NOMO-1 (cell line): ENCODE data around the gene ARMC8.

Source experiments
- DNase-seq, 2 experiments: peaks; one replicate each; lab custom pipeline; 2025; ENCODE audit not compliant: unreplicated experiment in 2 of 2; lab: John Stamatoyannopoulos, UW

ARMC8 gene

GRCh38 chr3:138300647-138301046, 113.5 kb downstream of the ARMC8 start:
- no peak for DNase-seq

GRCh38 chr3:138303474-138303873, 116.4 kb downstream of the ARMC8 start:
- DNase-seq = no peak

DNA sequence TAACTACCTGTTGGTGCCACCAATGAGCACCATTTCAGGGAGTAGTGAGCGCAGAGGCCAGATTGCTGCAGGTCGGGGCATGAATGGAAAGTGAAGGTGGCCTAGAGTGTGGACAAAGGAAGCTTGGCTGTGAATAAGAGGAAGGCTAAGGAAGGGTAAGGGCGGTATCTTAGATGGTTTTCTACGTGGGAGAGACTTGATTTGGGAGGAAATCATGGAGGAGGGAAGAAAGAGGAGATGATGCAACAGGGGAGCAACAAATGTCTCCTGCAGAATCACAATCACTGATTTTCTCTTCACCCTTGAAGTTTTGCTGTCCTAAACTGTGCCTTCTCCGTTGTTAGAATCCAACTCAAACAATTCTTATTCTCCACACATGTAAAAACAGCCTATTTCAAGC, 120.8 kb downstream of the ARMC8 start:
- DNase-seq = no peak

DNA sequence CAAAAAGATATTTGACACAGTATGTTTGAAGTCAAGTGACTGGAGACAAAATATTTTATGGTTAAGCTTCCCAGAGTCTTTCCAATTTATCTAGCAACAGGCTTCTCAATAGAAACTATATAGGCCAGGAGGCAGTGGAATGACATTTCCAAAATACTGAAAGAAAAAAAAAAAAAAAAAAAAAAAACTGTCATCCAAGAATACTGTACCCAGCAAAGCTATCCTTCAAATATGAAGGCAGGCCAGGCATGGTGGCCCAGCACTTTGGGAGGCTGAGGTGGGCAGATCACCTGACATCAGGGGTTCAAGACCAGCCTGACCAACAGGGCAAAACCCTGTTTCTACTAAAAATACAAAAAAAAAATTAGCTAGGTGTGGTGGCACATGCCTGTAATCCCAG, 121.7 kb downstream of the ARMC8 start:
- DNase-seq = no peak

GRCh38 chr3:138310494-138310893, 123.4 kb downstream of the ARMC8 start:
- no peak for DNase-seq

DNA sequence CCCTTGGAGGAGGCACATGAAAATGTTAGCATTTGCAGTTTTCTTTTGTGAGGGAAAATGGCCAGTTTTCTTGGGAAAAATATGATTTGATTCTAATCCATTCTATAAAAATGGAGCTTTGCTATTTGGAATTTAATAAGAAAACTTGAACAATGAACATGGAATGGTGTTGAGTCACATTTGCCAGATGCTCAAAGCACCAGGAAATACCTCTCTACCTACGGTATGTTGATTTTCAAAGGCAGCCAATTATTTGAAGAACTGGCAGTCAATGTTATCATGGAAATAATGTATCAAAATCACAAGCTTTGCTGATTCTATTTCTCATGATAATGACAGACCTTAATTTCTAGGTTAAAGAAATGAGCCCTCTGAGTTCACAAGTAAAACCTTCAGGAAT, 127.7 kb downstream of the ARMC8 start:
- no peak for DNase-seq

DNA sequence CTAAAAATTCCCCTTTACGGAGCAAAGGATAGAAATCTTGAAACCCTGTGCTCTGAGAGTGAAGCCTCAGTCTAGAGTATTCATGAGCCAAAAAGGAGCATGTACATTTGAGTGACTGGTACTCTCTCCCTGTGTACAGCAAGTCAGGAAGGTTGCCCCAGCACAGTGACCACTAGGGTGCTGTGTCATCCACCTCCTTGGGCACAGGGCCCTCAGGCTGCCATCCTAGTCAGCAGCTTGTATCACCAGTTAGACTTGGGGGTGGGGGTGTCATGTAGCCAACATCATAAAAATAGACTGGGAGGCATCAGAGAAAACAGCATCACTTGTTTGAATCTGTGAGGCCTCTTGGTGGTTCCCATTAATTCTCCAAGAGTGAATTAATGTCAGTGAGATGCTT, 130.6 kb downstream of the ARMC8 start:
- DNase-seq = no peak

- DNase-seq = no peak
Measured at GRCh38 chr3:138323971-138324370, 136.9 kb downstream of the ARMC8 start.

- no peak for DNase-seq
Measured at GRCh38 chr3:138325990-138326389, 138.9 kb downstream of the ARMC8 start.

DNA sequence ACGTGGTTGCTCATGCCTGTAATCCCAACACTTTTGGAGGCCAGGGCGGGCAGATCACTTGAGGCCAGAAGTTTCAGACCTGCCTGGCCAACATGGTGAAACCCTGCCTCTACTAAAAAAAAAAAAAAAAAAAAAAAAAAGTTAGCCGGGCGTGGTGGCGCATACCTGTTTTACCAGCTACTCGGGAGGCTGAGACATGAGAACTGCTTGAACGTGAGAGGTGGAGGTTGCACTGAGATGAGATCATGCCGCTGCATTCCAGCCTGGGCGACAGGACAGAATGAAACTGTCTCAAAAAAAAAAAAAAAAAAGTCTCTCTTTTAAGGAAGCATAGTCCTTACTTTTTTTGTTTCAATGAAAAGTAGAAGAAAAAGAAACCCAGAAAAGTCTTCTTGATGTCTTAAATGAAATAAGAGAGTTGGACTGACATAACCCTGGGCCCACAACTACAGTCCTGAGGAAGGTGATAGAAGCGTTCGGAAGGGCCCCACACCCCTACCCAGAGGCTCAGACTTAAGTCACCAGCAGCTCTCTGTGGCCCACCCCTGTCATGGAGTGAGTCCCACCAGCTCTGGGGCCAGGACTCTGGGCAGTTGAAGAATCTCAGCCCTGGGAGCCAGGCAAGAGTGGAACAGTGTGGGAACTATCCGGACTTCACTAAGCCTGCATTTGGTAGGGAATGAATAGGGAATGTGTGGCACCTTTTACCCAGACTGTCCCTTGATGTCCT, 139.9 kb downstream of the ARMC8 start:
- no peak for DNase-seq

GRCh38 chr3:138327831-138328230, 140.7 kb downstream of the ARMC8 start:
- DNase-seq = no peak

DNA sequence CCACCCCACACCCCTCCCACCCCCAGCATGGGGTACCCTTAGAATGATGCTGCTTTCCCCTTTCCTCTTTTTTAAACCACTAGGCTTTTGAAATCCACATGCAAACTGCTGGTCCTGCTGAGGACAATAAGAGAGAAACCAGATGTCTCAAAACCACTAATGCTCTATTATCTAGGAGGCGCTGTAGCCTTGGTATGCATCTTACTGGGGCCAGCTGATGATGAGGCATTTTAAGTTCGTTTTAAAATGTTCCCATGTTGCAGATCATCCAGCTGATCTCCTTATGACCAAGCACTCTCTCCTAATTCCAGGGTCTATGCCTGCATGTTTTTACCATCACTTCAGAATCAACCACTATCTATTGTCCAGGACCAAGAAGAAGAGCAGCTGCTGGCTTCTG, 141.2 kb downstream of the ARMC8 start:
- peak in 1 of 2 experiments; percentile 64 for DNase-seq

- DNase-seq = peak; percentile 72 to 81
Measured at GRCh38 chr3:138329127-138329983, 142.3 kb downstream of the ARMC8 start, which contains the start of gene NME9. TSS of gene NME9 (minus strand) at chr3:138329851. CDS start at chr3:138329335, 516 bp downstream.

DNA sequence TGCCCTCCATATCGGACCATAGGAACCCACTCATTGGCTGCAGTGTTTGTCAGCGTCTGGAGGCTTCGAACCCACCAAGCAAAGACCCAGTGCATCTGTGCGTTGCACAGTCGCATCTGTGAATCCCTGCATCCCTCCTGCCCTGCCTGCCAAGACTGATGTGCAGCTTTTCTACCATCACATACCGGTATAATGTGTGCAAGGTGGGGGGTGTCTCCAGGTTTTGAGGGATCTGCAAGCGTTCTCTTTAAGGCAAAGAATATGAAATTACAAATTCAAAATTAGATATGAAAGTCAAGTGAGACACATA, 142.8 kb downstream of the ARMC8 start:
- DNase-seq = no peak

DNA sequence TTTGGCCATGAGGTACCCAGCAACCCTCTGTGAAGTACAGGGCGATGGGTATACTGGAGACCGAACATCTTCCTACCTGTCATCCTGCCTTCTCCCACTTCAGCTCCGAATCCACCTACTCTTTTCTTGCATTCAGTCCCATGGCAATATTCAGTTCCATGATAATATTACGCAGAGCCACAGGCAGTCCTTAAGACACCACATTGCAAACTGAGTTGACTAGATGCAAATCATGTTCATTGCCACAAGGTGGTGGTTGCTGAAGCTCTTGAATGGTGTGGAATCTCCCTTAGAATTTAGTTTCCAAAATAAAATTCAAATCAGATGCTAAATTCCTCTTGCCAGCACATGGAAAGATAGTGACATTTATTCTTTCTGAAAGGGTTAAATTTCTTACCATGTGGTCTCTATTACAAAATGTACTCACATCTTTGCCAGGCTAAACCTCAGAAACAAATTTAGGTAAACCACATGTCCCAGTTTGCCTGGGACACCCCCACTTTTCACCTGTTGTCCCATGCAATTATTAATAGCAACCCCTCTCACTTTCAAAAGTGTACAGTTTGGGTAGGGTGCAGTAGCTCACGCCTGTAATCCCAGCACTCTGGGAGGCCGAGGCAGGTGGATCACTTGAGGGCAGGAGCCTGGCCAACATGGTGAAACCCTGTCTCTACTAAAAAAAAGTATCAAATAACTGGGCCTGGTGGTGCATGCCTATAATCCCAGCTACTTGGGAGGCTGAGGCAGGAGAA, 144.2 kb downstream of the ARMC8 start:
- no peak for DNase-seq

- peak; percentile 18 to 70 for DNase-seq
Measured at GRCh38 chr3:138332472-138333073, 145.5 kb downstream of the ARMC8 start.

DNA sequence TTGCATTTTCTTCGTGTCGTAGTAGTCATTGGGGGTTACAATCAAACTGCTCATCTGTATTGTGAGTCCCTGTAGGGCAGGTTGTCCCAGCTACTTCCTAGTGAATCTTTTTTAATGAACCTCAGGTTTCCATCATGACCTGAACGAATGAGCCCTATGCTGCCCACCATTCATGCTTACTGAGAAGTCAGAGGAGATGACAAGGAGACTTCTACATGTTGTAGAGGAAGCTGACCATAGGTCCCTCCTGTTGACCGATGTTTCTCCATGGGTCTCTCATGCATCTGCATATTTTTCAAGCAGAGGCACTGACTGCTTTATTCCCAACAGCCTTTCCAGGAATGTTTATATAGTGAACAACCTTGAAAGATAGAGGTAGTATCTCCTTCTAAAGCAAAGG, 147.5 kb downstream of the ARMC8 start:
- no peak for DNase-seq

DNA sequence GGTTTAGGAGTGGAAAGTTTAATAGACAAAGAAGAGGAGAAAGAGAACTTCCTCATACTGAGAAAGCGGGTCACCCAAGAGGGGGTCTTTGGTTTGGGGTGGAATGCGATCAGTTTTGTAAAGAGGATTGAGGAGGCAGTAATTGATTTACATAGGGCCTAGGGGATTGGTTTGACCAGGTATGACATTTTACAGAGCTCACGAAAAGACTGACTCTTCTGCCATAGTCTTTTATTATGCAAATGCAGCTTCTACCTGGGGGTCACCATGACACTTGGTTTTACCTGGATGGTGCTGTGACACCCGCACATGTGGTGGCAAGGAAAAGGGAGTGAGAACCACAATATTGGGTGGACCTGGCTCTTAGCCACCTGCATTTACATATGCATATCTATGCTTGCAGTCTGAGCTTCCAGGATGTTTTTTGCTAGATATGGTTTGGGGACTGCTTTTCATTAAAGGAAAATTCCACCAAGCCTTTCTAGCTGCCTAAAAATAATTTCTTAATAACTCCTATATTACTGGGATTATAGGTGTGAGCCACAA, 149.4 kb downstream of the ARMC8 start:
- DNase-seq = no peak

DNA sequence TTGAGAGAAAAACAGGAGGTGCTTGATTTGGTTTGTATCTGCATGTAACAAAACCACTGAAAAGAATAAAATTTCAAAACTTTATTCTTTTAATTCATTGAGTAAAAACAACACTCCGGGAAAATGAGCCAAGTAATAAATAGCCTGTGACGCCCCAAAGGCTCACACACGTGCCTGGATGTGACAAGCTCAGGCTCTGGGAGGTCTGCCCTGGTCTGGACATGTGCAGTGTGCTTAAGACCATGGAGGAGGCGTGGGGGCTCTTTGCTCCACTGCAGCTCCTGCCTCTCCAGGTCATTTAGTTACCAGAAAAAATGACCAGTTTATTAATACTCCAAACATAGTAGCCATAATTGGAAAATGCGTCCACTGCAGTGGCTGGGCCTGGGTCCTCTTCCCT, 151.1 kb downstream of the ARMC8 start:
- DNase-seq = no peak

DNA sequence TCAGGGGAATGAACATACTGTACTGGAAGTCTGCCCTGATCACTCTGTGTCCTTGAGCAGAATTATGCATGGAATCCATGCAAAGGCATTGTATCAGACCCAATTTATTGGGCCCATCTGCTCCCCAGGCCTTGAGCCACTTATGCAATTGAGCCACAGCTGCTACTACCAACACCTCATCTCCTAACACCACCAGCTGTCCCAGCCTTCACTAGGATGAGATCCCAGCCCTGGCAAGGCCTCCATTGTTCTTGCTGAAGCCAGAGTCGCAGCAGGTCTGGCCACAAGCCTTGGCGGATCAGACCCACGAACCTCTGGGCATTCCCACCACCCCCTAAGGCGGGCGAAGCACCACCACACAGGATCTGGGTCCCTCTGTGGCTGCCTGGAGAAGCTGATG, 151.7 kb downstream of the ARMC8 start:
- no peak for DNase-seq

- DNase-seq = no peak
Measured at GRCh38 chr3:138340511-138340910, 153.4 kb downstream of the ARMC8 start.
